ENCODE data around the gene PTPRN2.

GRCh38 chr7:158116235-158116634 is 471.4 kb downstream of the PTPRN2 start:
- TF ChIP-seq CTCF (IDR thresholded peaks at IDR 0.05): no peak
- TF ChIP-seq EP300 (IDR thresholded peaks at IDR 0.05): no peak
- TF ChIP-seq POLR2A (IDR thresholded peaks at IDR 0.05): no peak
- TF ChIP-seq POLR2AphosphoS5 (IDR thresholded peaks at IDR 0.05): no peak
